Left ventricle myocardium superior (tissue), 1 donor: Measurements from ENCODE around the gene PCBP3. TPM values are rescaled to one million over a fixed set of nuclear protein-coding genes. Genes with fewer than 3 reads are reported as not detected.
"Not testable (repeated sequence)": the region's sequence is repeated elsewhere in the genome, so short reads cannot be mapped to it uniquely, and the experiment has no call there.

Source experiments
- ATAC-seq: fragments of 200-7000 bp; cut with Tn5 transposase; one replicate; pipeline ENCODE4 v1.9.1; 2020; ENCODE audit warnings: mild to moderate bottlenecking, moderate library complexity
- DNase-seq: peaks from one replicate; pipeline ENCODE4 v3.0.0-alpha.2; 2020
- intact Hi-C: fragments of 100-400 bp; cut with micrococcal nuclease; formaldehyde crosslinking; loops from one replicate; pipeline ENCODE4 v1.11.0; 2022
- total RNA-seq: library from RNA; stranded (reverse); fragmentation: NEBNext Ultra II Directional; extraction: Animal tissue kit (Norgen Biotek cat#: 25700); gene quantifications from one replicate; pipeline ENCODE4 v1.2.1, GENCODE V29; 2021
- donor health status: DM: no; HTN: yes; CAD: no; lungs with severe emphysema.

The PCBP3 gene
- total RNA-seq, 1 donor from 2014 or later, result 2.7 TPM

DNA sequence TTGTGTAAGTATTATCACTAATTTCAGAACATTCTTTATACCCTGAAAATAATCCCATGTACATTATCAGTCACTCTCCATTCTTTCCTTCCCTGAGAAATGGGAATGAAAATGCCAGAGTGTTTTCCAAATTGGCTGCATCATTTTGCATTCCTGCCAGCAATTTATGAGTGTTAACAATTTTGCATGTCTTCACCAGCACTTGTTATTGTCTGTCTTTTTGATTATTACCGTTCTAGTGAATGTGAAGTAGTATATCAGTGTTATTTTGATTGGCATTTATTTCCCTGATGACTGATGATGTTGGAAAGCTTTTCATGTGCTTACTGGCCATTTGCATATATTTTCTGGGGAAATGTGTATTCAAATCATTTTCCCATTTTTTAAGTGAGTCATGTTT lies 71.9 kb downstream of the PCBP3 start:
- intact Hi-C loops, result no loop called here
- ATAC-seq (no peak), DNase-seq (no peak)

DNA sequence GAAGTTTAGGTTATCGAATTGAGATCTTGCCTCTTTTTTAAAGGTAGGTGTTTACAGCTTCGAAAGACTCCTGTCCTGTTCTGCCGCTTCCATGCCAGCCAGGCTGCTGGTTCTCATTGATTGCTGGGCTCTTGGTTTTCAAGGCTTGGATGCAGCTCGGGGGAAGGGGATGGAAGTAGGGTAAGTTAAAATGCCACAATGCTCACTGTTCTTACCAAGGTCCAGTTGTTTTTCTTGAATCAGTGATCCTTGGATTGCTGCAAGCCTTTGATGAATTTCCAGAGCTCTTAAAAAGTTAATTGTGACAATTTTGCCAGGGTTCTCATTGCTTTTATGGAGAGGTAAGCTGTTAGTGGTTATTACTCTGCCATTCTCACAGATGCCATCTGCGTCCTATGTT lies 74.9 kb downstream of the PCBP3 start:
- DNase-seq (no peak), ATAC-seq (no peak)
- intact Hi-C loops, result no loop called here

DNA sequence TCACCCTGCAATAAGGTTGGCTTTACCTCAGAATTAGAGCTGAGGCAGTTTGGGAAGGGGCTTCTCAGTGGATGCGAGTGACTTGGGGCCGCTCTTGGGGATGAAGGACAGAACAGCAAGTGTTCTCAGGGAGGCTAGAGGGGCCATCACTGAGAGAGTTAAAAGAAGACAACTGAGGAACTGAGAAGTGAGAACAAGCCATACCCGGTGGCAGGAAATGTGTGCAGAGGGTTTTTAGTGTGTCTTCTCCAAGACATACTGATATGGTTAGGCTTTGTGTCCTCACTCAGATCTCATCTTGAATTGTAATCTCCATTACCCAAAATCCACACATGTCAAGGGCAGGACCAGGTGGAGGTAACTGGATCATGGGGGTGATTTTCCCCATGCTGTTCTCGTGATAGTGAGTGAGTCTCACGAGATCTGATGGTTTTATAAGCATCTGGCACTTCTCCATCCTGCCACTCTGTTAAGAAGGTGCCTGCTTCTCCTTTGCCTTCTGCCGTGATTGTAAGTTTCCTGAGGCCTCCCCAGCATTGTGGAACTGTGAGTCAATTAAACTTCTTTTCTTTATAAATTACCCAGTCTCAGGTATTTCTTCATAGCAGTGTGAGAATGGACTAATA lies 75.8 kb downstream of the PCBP3 start:
- intact Hi-C loops, result no loop called here
- ATAC-seq (no peak), DNase-seq (no peak)

DNA sequence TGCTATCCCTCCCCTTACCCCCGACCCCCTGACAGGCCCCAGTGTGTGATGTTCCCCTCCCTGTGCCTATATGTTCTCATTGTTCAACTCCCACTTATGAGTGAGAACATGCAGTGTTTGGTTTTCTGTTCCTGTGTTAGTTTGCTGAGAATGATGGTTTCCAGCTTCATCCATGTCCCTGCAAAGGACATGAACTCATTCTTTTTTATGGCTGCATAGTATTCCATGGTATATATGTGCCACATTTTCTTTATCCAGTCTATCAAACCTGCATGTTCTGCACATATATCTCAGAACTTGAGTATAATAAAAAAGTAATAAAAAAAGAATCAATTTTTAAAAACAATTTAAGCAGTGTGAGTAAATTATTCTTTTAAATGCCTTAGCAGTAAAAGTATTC lies 76.7 kb downstream of the PCBP3 start:
- ATAC-seq, intact Hi-C loops, DNase-seq: not testable (repeated sequence)

DNA sequence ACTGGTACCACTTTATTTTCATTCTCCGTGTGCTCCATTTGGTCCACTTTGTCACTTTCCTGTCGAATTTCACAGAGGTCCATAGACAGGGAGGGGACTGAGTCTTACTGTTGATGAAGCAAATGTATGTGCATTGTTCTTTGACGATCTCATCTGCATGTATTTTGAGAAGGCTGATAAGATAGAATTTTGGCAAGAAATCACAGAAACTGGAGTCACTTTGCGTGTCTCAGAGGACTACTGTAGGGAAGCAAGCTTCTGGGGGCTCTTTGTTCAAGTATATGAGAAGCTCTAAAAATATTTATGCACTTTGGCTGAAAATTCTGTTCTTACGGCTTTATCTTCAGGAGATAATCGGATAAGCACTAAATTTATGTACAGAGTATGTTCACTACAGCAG lies 78.1 kb downstream of the PCBP3 start:
- ATAC-seq, result no peak

DNA sequence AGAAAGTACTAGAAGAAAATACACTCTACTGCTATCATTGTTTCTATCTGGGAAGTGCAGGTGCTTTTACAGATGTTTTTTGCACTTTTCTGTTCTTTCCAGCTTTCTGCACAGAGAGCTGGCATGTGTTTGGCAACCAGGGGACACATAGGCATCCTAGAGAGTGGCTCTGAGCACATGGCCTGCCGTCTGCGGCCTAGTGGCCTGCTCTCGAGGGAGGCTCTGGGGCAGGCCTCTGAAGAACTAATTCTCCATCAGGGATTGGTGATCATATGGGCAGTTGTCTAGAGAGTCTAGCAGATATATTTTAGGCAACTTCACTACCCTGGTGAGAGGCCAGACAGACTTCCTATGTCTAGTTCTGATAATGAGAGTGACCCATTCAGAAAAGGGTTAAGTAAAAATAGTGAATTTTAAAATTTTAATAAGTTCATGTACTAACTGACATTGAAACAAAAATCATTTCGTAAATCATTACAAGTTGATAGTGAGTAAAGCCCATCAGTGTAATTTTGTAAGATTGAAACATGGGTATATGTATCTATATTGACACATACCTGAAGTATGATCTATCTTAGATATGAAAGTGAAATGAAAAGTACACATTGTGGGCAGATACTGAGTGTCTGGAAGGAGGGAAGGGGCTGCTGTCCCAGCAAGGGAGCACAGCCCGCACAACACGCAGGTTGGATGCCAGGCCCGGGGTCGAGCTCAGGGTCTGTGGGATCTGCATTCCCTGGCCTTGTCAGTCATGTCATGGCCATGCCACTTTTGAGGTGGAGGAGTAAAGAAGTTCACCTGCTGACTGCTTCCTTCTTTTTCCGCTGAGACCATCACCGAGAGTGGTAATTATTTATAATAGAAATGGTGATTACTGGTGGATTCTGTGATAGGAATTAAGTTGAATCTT lies 79.8 kb downstream of the PCBP3 start:
- intact Hi-C loops, result no loop called here
- ATAC-seq, result no peak
- DNase-seq, result no peak

More for the DNA sequence above, 78.1 kb downstream of the PCBP3 start:
- intact Hi-C loops, result no loop called here
- no peak for DNase-seq

DNA sequence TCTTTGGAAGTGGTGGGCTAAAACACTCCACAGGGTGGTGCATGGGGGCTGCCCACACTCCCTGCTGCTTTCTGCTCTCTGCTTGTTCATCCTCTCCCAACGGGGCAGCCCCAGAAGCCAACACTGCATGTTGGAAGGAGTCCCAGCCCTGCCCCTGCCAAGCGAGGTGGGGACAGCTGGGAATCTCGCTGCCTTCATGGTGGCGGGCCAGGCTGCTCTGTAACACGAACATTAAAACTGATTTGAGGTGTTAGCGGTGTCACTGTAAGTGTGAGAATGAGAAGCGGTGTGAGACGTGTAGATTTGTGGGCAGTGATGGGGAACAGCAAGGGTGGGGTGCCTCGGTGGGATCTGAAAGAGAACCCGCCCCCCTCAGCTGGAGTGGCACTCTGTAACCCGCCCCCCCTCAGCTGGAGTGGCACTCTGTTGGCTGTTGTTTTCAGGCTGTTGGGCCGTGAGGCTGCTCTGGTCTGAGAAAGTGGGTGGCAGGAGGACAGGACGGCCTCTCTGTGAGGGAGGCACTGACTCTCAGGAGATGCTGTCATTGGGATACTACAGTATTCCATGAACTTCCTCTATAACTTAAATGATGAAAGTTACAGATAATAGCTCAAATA lies 80.9 kb downstream of the PCBP3 start:
- ATAC-seq, result peak; percentile 94
- intact Hi-C loops, result no loop called here
- peak; percentile 63 for DNase-seq

DNA sequence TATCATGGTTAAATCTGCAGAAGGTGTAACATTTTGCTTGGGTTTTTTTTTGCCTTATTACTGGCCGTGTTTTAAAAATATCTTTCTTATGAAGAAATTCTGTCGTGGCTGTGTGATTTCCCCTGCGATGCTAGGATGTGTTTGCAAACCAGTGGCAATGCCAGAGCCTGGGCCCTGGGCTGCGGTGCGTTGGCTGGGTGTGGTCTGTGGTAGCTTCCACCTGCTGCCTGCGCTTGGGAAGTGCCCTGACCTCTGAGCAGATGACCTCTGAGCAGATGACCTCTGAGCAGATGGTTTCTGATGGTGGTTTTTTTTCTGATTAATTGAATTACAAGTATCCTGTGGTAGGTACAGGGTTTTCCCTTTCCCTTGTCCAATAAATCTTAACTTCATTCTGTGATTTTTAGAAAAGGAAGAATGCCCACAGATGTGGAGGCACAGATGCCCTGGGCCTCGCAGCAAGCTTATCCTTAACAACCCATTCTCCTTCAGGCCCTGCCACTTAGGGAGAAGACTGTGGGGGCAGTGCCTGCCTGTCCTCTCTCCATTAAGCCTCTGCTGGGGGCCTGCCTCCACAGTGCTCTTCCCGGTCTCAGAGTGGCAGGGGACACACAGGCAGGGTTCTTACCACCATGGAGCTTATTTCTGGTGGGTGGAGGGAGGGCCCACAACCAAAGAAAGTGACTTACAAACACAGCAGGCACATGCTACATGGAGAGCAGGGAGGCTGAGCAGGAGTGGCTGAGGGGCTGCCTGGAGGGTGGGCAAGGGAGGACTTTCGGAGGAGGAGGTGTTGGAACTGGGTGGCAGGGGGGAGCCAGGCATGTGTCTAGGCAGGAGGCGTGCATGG lies 81.7 kb downstream of the PCBP3 start:
- DNase-seq, result no peak
- no peak for ATAC-seq
- intact Hi-C loops, result no loop called here

DNA sequence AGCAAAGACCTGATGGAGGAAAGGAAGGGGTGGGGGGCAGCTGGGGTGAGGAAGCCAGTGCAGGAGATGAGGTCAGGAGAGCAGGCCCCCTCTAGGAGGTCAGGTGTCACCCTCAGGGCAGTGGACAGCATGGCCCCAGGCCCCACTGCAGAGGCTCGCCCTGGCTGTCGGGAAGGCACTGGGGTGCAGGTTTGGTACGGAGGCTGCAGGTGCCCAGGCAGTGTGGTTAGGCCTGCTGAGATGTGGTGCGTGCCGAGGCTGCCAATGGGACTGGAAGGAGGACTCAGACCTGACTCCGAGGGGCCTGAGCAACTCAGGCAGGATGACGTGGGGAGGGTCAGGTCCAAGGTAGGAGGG lies 82.3 kb downstream of the PCBP3 start:
- no peak for DNase-seq
- intact Hi-C loops, result no loop called here
- ATAC-seq, result no peak

DNA sequence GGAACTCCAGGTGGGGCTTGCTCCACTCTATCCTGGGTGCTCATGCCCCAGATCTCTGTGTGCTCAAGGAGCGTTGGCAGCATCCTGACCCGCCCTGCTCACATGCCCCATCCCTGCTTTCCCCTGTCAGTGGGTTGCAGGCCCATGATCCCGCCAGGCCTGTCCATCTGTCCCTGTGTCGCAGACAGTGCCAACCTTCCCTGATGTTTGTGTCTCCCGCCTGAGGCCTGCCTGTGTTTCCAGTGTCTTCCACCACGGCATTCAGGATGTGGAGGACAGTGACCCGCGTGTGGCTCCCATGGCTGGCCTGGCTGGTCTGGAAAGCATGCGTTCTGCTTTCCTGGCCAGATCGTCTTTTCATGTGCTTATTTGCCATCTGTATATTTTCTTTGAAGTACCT lies 82.9 kb downstream of the PCBP3 start:
- DNase-seq, result no peak
- intact Hi-C loops, result no loop called here
- ATAC-seq, result no peak

DNA sequence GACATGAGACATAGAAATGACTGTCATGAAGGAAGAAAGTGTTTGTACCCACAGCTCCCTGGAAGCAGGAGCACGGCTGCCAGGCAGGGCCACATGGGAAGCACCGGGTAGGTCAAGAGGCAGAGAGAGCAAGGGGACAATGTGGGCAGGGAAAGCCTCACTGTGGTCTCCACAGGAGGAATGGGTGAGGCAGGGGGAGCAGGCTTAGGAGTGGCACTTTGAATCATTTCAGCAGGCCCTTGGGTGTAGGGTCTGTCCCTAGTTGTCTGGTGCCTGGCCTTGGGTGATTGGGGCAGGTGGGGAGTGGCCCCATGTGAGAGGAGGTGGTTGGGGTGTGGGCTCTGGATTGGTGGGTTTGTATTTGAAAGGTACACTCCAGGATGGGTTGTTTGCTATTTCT lies 83.9 kb downstream of the PCBP3 start:
- intact Hi-C loops, result no loop called here
- no peak for ATAC-seq
- DNase-seq, result no peak

DNA sequence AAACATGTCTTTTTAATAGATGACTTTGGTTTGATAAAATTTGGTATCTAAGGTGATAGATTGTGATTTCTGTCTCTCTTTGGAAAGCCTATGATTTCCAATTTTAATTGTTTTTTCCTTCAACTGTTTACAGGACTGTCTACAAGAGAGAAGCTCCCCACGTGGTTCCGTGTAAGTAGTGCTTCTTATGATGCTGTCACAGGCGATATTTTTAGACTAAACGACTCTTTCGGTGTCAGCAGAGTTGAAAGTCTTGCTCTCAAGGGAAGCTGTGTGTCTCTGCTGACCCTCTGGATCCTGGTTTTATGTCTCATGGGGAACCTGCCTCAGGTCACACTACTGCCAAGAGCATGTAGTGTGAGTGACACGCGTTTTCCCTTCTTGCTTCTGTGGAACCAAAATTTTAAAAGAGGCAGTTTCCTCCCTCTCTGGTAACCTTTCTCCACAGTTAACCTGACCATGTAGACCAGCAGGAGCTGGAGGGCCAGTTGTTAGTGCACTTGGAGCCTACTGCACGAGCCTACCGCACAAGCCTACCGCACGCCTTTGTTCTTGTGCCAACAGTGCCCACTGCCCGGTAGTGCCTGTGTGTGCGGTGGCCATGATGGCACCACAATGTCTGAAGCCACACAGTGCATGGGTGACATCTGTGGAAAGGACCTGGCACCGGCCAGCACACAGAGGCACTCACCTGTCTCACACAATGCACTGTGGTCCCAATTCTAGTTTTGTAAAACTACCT lies 91.9 kb downstream of the PCBP3 start:
- intact Hi-C loops, result no loop called here
- DNase-seq (no peak), ATAC-seq (peak; percentile 68)

DNA sequence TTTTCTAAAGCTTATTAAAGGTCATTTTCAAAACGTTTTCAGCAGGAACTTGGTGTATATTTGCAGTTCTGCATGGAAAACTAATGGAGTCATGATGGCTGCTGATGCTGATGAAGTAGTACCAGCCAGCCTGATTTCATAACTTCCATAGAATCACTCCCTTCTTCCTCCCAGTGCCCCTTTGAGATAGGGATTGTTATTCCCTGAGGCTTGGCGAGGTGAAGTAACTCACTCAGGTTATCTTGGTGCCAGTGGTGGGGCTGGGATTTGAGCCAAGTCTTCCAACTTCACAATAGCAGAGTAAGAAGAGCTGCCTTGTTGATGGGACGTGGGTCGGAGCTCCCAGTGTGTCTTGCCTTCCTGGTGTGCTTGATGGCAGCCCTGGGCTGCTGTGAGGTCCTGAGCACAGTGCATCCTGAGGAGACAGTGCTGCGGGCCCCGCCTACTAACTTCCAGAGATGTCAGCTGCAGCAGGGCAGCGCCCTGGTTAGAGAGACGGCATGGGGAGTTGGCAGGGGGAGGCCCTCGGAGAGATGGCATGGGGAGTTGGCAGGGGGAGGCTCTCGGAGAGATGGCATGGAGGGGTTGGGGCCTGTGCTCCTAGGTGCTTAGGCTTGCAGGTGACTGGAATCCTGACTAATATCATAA lies 92.6 kb downstream of the PCBP3 start:
- intact Hi-C loops, result no loop called here
- DNase-seq, result no peak
- ATAC-seq, result no peak

DNA sequence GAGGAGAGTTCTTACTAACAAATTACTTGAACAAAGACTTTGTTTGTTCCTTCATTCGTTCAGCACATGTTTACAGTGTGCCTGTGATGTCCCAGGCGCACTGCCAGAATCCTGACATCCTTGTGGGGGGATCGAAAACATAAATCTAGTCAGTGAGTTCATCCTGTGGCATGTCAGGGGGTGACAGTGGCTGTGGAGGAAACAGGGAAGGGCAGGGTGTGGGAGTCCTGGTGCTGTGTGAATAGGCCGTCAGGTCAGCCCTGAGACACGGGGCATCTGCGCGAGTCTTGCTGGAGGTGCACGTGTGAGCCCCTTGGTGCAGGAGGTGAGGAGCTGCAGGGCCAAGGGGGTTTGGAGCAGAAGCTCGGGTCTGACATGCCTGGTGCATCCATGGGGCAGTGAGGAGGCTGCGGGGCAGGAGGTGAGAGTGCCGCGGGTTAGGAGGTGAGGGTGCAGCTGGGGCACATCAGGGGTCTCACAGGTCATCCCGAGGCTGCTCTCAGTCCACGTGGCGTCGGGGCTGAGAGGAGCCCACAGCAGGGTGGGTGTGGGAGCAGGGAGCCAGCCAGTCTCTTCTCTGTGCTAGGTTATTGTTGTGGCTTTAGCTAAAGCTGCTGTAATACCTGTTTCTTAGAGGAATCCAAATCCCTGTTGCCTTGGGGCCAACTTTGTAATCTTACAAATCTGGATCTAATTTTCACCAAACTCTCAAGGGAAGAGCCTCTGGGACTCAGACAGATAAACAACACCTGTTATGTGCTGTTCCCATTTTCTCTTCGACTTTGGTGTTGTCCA lies 93.4 kb downstream of the PCBP3 start:
- ATAC-seq, result no peak
- intact Hi-C loops, result no loop called here
- no peak for DNase-seq

DNA sequence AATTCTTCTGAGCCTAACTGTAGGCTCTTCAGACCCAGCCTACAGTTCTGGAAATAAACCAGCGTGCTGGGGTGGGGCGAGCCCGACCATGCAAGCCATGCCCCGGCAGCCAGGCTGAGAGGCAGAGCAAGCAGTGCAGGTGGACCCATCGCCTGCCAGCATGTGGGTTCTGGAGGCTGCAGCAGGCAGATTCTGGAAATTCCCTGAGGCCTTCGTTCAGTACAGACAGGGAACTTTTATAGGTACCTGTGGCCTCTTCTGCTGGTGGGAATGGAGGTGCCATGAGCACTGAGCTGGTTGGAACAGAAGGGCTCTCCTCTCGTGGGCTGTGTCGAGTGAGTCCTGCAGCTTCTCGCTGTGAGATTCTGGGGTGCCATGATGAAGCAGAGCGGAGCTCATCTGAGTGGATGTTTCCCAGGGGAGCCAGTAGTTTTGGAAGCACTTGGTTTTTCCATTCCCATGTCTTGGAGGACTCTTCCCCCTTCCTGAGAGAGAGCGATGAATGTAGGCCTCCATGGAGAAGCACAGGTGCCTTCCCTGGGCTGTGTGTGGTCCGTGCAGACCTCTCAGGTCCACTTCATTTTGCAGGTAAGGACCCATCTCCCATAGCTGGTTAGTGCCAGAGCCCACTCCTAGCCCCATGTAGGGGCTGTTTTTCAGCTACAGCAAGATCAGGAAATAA lies 94.1 kb downstream of the PCBP3 start:
- no peak for ATAC-seq
- intact Hi-C loops, result no loop called here
- no peak for DNase-seq

DNA sequence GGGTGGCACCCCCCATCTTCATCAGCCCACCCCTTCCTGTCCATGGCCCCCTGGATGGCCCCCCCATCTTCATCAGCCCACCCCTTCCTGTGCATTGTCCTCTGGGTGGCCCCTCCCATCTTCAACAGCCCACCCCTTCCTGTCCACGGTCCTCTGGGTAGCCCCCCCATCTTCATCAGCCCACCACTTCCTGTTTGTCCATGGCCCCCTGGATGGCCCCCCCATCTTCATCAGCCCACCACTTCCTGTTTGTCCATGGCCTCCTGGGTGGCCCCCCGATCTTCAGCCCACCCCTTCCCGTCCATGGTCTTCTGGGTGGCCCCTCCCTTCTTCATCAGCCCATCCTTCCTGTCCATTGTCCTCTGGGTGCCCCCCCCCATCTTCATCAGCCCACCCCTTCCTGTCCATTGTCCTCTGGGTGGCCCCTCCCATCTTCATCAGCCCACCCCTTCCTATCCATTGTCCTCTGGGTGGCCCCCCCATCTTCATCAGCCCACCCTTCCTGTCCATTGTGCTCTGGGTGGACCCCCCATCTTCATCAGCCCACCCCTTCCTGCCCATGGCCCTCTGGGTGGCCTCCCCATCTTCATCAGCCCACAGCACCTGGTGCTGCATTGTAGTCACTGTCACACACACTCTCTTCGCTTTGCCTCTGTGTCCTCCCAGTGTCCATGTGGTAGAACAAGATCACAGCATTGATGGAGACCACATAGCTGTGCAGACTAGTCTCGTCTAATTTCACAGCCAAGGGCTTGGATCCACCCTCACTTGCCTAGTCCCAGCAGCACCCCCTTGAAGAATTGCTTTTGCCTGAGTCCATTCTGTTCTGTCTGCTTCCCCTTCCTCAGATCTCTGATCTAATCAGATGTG lies 95.9 kb downstream of the PCBP3 start:
- ATAC-seq (no peak), DNase-seq (no peak)
- intact Hi-C loops, result no loop called here
